CD4-positive, alpha-beta T cell treated with Interleukin-15 for 1 hour (primary cell): ENCODE measurements around the gene CEP55.

Experiments used
- DNase-seq: peaks from one replicate; pipeline ENCODE4 v3.0.0-alpha.2; 2020

CEP55 gene

DNA sequence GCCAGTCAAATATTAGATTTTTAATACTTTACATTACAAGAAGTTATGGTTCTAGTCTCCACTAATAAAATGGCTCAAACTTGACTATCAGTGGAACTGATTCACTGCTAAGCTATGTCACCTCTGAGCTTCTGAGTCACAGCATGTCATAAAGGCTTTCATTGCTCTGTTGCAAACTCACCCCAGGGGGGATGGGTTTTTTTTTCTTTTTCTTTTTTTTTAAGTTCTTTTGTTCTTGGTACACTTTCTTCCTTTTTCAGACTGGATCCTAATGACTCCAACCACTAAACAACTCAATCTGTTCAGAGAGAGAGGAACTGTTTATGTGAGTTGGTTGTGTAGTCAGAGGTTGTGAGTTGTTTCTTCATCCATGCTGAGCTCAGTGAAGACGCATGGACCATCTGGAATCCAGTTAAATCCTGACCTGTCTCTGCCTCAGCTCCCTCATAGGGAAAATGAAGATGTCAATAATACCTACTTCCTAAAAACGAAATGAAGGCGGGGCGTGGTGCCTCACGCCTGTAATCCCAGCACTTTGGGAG is 25.2 kb upstream of the CEP55 start:
- no peak for DNase-seq

DNA sequence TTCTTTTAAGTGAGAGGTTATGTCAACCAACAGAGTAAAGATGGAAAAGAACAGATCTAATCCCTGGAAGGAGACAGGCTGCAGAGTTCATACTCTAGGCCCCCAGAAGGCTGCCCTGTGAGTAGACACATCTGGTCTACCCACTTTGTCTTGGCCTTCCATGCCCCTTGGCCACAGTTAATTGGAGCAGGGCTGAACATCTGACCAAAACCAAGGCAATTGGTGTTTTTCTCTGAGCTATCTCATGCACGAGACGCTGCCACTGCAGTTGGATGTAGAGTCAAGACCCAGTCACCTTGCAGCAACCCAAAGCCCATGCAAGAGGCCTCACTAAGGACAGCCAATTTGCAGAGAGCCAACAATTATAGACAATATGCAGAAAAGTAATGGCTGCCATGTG is 23.3 kb upstream of the CEP55 start:
- no peak for DNase-seq

DNA sequence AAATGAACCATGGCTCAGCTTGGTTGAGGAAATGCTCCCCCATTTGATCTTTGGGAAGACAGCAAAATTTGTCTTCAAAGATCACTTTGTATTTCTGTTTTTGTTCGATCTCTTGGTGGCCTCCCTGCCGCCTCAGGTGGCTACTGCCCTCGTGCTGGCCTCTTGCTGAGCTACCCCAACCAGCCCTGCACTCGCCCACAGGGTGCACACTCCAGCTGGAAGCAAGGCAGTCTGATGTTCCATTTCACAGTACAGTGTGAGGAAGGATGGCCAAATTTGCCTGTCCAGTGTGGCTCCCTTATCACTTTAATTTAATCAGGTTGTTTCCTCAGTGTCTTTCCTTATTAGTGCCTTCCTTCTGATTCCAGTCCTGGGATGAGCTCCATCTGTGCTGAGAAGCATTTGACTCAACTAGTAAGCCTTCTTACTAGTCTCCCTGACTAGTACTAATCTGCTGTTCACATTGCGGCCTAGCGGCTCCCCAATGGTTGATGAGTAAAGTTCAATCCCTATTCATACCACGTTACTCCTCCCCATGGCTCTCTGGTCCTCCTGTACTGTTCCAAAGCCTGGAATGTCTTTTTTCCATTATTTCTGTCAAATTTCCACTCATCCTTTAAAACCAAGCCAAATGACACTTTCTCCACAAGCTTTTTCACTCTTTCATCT is 22.5 kb upstream of the CEP55 start:
- no peak for DNase-seq

DNA sequence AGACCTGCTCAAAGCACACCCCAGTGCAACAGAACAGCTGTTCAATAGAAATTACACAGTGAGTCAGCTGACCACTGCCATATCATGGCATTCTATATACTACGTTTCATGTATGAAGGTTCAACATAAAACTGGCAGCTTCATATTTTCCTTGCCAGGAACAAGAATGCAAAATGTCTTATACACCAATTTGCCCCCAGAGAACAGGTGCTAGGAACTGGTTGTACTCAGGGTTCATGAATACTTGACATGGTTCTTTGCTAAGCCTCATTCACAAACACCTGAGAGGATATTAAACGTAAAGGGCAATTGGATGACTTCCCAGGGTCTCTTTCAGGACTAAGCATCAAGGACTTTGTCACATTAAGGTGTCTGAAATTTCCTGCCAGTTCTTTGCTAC is 21.2 kb upstream of the CEP55 start:
- no peak for DNase-seq

DNA sequence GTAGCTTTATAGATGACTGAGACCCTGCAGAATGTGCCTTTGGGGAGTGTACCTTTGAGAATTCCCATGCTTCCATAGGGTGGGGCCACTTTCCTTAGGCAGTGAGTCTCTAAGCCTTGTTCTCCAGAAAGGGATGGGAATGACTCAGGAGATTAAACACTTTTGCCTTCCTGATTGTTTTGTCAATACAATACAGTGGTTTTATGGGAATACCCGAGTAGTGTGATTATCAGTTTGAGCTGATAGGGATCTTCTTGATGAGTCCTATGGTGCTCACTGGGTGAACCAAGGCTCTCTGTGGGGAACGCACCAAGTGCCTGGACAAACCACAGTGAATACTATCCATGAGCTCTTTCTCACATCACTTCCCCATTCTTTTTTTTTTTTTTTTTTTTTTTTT is 20.5 kb upstream of the CEP55 start:
- no peak for DNase-seq

DNA sequence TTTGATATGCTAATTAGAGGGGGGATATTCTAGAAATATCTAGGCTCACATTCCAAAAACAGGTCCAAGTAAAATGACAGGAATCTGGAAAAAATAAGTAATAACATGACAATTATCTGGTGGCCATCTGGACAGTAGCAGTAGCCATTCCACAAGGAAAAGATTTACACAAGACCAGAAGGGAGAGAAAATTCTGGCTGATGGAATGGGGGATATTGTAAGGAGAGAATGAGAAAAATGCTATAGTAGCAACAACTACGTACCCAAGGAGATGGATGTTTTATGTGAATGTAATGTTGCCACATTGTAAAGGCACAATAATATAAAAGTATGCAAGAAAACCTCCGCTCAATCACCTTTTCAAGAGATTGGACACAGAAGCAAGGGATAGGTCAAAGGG is 19.7 kb upstream of the CEP55 start:
- no peak for DNase-seq

DNA sequence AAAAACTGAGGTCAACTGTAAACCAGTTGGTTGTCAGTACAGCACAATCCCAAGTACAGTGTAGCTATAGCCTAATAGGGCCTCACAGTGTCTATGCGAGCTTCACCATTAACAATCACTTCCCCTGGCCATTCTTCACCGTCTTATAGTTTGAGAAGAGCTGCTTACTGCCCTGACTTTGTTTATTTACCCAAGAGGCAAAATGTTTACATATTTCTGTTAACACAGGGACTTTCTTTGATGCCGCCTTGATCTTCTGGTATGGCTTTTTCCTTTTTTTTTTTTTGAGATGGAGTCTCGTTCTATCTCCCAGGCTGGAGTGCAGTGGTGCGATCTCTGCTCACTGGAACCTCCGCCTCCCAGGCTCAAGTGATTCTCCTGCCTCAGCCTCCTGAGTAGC is 17.5 kb upstream of the CEP55 start:
- DNase-seq: no peak

DNA sequence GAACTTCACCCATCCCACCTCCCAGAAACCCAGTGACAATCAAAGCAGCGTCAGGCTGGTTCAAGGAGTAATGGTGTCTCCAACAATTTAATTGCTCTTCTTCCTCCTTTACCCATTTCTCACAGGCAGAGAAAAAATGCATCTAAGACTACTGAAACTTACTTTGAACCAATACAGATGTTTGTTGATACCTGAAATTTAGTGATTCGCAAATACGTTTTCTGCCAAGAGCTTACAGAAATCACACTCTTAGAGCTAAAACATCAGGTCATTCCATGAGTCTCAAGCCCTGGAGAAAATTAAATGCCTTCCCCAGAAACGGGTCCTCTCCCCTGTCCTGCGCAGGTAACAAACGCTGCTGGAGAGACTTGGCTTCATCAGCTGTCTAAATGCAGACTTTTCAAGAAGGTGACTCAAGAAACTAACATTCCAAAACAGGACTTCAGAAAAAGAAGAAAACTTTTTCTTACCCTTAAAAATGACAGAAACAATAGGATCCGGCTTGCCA is 14.7 kb upstream of the CEP55 start:
- DNase-seq: no peak

DNA sequence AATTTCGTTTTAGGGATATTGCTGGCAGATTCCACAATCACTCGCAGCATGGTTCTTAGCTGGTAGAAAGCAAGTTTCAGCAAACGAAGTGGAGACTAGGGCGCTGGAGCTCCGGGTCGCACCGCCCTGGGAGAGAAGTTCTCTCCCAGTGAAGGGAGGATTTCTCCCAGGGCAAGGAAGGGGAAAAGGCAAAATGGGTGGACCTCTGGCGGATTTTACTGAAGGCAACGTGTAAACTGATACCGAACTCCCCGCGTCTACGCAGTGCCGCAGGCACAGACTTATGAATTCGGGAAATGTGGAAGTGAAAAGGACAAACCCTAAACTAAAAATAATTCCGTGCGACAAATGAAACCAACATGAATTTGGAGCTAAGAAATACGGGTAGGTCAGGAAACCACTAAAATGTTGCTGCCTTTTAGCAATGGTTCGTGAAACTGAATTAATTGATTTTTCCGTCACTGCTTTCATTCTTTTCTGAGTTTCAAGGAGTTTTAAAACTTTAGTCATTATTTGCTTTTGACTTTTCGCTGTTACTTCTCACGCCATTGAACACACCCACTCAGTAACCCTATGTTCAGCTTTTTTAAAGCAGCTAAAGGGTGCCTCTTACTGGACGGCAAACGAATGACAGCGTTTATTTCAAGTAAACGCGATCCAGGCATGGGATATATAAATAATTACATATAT is 14.1 kb upstream of the CEP55 start, which contains the start of gene MYOF:
TSS of gene MYOF (minus strand) at position 190 of the 690 bp plus-strand sequence. CDS start at position 50, 140 bp downstream.
- DNase-seq: peak; percentile 38

DNA sequence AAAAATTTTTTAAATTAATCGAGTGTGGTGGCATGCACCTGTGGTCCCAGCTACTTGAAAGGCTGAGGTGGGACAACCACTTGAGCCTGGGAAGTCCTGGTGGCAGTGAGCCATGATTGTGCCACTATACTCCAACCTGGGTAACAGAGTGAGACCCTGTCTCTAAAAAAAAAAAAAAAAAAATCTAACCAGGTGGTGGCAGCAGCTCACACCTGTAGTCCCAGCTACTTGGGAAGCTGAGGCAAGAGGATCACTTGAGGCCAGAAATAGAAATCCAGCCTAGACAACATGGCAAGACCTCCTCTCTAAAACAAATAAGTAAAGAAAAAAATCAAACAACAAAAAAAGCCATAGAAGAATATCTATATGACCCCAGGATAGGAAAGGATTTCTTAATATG is 10.7 kb upstream of the CEP55 start:
- DNase-seq: no peak

DNA sequence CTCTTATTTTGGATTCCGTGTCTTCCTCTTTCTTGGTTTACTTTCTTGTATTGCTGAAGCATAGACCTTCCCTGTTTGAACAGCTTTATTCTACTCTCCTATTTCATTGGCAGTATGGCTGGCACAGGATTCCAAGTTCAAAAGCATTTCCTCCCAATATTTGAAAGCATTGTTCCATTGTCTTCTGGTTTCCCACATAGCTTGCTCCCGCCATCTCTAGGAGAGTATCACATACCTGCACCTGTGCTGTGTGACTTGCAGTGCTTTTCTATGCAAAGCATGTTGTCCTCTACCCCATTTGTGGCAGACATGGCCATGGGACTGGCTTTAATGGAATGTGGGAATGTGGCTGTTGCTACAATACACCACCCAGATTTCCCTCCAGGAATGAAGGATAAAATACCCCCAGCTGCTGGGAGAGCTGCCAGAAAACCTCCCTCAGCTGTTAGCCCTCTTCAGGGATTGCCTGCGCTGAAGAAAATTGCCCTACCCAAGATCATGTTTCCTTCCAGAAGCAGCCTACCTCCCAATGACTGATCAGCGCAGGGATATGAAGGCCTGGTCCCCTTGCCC is 7.4 kb upstream of the CEP55 start:
- DNase-seq: no peak

DNA sequence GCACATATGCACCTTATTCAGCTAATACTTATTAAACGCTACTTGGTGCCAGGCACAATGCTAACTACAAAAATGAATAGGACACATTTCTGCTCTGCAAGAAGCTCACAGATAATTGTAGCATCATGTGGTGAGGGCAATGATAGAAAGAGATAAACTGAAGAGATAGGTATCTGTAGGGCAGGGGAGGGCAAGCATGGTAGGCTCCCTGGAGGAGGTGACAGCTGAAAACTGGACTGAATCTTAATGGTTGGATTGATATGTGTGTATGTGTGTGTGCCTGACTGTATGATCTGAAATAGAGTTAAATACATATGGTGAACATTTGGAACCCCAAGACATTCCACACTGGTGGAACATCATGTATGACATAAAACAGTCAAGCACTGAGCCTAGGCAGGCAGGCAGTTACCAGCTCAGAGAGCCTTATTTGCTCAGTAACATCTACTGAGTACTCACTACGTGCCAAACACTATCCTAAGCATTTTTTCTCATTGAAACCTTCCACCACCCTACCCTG is 4.8 kb upstream of the CEP55 start:
- DNase-seq: no peak

DNA sequence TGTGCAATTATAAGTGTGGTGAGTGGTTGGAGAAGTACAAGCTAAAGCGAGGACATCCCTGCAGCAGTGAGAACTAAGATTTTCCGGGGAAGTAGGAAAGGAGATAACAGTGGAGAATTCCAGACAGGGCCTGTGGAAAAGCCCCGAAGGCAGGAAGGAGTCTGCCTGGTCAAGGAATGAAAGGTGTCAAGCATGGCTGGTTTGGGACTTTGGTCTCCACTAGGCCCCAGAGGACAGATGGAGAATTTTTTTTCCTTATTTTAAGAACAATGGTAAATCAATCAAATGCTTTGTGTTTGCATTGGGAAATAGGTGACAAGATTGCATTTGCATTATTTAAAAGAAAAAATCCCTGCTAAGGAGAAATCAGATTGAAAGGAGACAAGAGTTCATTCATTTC is 3.2 kb upstream of the CEP55 start:
- no peak for DNase-seq

DNA sequence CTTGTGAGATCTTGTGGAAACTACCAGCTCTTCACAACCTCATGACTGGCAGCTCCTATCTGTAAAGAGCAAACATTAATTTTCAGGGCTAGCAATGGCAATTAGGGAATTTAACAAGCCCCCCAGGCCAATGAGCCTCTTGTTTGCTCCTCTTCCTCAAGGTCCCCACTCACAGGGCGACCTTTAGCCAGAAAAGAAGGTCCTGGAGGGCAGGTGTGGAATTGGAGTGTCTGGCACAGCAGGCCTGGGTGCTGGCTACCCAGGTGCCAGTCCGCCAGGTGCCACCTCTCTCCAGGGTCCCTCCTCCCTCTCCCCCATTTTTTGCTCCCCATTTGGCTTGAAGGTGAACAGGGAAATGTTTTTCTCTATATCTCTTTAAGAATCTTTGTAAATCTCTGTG is 1.9 kb upstream of the CEP55 start:
- DNase-seq: no peak

DNA sequence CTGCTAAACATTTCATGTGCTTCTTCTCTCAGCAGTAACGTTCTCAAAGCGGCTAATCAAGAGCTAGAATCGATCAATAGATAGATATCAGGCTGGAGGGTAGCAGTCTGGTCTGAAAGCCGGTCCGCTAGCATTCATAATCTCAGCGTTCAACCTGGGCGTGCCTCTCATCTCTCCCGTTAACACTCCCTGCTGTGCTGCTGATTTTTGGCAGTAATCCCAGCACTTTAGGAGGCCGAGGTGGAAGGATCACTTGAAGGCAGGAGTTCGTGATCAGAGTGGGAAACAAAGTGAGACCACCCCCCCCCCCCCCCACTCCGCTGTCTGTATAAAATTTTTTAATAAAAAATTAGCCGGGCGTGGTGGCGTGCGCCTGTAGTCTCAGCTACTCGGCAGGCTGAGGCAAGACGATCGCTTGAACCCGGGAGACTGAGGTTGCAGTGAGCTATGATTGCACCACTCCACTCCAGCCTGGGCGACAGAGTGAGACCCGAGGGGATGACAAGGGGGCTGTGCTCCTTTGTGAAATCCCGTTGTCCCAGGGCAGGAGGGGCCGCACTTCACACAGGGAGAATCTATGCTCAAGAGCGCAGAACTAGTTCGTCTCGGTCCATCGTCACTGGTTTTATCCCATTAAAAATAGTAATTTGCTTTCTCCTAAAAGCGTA is 624 bp upstream of the CEP55 start:
- no peak for DNase-seq

DNA sequence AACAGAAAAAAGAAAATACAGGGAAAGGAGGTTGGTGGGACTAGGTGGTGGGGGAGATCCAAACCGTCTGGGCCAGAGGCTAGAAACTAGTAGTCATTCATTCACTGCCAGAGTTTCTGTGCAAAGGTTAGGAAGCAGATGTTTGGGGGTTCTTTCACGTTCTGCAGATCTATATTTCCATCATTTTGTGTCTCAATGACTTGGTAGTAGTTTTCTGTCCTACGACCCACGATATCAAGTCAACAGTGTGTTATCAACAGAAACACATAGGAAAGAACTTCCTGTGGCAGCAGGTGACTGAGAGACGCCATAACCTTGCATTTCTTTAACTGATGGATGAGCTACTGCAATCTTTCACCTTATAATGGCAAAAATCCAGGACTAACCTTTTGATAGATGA is 1.8 kb downstream of the CEP55 start:
- no peak for DNase-seq

DNA sequence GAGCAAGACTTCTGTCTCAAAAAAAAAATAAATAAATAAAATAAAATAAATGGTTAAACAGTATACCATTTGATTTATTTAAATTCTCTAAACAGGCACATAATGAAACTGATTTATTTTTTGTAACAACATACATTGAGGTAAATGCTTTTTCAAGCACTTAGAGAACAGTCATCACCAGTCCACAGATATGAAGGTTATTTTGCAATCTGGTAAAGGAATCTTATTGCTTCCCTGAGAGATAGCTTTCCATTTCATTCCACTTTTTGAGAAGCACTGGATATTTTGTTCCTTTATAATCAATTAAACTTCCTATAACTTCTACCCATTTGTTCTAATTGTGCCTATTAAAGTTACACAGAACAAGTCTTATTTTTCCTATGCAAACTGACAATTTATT is 5.2 kb downstream of the CEP55 start:
- DNase-seq: no peak

DNA sequence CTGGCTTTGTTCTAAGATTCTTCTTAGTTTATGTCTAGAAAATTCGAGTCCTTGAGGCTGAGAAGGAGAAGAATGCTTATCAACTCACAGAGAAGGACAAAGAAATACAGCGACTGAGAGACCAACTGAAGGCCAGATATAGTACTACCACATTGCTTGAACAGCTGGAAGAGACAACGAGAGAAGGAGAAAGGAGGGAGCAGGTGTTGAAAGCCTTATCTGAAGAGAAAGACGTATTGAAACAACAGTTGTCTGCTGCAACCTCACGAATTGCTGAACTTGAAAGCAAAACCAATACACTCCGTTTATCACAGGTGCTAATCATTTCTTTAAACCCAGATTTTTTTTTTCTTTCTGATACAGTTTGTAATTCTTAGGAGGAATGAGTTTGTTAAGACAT is 6.7 kb downstream of the CEP55 start:
- no peak for DNase-seq

DNA sequence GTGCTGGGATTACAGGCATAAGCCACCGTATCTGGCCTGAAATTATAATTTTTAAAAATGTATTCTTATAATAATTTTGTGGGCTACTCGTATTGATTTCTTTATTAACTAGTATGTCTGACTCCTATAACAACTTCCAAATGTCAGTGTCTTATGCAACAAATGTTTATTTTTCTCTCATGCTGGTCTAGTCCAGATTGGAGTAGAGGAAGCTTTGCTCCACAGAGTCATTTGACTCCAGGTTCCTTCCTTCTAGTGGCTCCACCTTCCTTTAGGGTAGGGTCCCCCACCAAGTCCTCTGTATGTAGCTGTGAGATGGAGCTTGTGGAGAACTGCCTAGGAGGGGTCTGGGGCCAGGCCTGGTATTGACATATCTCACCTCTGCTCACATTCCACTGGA is 8.7 kb downstream of the CEP55 start:
- no peak for DNase-seq

DNA sequence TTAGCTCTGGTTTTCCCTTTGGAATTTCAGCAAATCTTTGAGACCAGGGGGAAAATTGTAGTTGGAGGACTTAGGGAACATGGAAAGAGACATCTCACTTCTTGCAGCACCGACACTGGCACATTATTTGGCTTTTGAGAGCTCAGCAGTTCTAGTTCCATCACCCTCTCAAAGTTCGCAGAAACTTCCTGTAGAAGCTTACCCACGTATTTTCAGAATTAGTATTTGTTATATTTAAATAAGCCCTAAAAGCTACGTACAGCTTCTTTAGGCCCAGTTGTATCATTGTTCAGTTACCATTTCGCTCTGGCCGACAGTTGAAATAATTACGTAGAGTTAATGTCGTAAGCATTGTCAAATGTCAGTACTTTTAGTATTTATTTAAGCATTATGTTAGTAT is 13.4 kb downstream of the CEP55 start:
- no peak for DNase-seq

DNA sequence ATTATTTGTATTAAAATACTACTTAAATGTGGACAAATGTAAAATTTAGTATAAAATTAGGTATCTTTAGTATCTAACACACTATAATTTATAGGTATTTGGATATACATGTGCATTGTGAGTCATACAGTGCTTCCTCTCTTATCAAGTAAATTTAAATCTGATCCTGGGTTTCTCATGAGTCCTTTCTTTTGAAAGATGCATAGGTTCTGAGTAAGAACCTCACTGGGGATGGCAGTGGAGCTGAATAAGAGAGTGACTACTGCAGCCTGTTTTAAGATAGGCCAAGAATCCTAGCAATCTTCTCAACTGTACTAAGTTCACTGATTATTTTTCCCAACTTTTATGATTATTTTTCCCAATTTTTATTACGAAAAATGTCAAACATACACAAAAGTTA is 16.2 kb downstream of the CEP55 start:
- no peak for DNase-seq

DNA sequence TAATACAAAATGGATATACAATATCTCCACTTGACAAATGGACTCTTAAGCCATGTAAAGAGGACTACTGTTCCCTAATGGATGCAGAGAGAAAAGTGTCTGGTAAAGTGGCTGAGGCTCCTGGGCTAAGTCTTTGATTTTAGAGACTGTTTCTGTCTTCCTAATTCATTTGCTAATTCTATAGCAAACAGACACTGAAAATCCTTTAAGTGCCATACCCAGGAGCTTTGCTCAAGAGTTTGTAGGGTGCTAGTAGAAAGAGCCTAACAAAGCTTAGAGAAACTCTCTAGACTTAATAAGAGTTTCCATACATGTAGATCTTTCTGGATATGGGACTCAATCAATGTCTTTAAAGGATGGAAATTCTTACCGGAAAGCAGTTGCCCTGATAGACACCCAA is 16.7 kb downstream of the CEP55 start:
- no peak for DNase-seq

DNA sequence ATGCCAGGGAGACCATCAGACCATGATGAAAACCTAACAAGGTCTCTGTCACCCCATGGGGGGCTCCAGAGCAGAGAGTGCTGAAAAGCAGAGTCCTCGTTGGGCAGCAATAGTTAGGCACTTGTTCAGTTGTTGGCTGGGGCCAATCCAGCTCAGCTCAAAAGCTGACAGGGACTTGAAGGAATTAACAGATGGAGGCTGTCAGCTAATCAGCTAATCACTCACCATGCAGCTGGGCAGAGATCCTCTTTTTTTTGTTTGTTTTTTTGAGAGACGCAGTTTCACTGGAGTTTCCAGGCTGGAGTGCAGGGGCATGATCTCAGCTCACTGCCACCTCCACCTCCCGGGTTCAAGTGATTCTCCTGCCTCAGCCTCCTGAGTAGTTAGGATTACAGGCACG is 18.1 kb downstream of the CEP55 start:
- DNase-seq: no peak
